H9 (cell line): ENCODE results near the gene VASH1. TPM values are rescaled to one million over a fixed set of nuclear protein-coding genes. Genes with fewer than 3 reads are reported as not detected.

Source experiments
- DNase-seq: peaks from one replicate; pipeline ENCODE4 v3.0.0-alpha.2; 2017
- H2AFZ ChIP-seq: one replicate; pipeline ENCODE4 v1.6.1; 2013; ENCODE audit warnings: mild to moderate bottlenecking, low read length, control low read depth, moderate library complexity
- H2AK5ac ChIP-seq: 2 replicates; pipeline ENCODE4 v1.6.1; 2013; ENCODE audit warnings: low read length, control low read depth, mixed read lengths; ENCODE audit not compliant: insufficient read length
- H2BK120ac ChIP-seq: one replicate; pipeline ENCODE4 v1.6.1; 2013; ENCODE audit warnings: low read depth, mild to moderate bottlenecking, low read length, control low read depth, inconsistent platforms; ENCODE audit not compliant: poor library complexity, severe bottlenecking
- H2BK12ac ChIP-seq: 2 replicates; pipeline ENCODE4 v1.6.1; 2013; ENCODE audit warnings: low read length, control low read depth, mixed read lengths, low read depth; ENCODE audit not compliant: insufficient read length
- H2BK15ac ChIP-seq: 2 replicates; pipeline ENCODE4 v1.6.1; 2013; ENCODE audit warnings: low read depth, low read length, control low read depth
- H2BK20ac ChIP-seq: one replicate; pipeline ENCODE4 v1.6.1; 2013; ENCODE audit warnings: low read depth, mild to moderate bottlenecking, low read length, control low read depth, inconsistent platforms; ENCODE audit not compliant: poor library complexity, severe bottlenecking
- H2BK5ac ChIP-seq: 2 replicates; pipeline ENCODE4 v1.6.1; 2013; ENCODE audit warnings: low read length, control low read depth, mixed read lengths; ENCODE audit not compliant: insufficient read length
- H3K14ac ChIP-seq: 2 replicates; pipeline ENCODE4 v1.6.1; 2013; ENCODE audit warnings: low read length, control low read depth; ENCODE audit not compliant: insufficient read depth
- H3K18ac ChIP-seq: 2 replicates; pipeline ENCODE4 v1.6.1; 2013; ENCODE audit warnings: low read depth, mild to moderate bottlenecking, mixed read lengths, low read length, control low read depth; ENCODE audit not compliant: insufficient read length
- H3K23ac ChIP-seq: 2 replicates; pipeline ENCODE4 v1.6.1; 2013; ENCODE audit warnings: low read length, control low read depth, mixed read lengths, low read depth; ENCODE audit not compliant: insufficient read length
- H3K23me2 ChIP-seq: 2 replicates; pipeline ENCODE4 v1.6.1; 2013; ENCODE audit warnings: low read depth, mild to moderate bottlenecking, mixed read lengths, low read length, control low read depth; ENCODE audit not compliant: insufficient read length, poor library complexity, severe bottlenecking
- H3K27ac ChIP-seq: 2 replicates; pipeline ENCODE4 v1.5.1; 2013; ENCODE audit warnings: low read length, control low read depth, mixed read lengths, low read depth; ENCODE audit not compliant: insufficient read length
- H3K27me3 ChIP-seq: 2 replicates; pipeline ENCODE4 v1.6.1; 2013; ENCODE audit warnings: low read length, control low read depth, inconsistent platforms; ENCODE audit not compliant: insufficient read depth
- H3K4ac ChIP-seq: 2 replicates; pipeline ENCODE4 v1.6.1; 2013; ENCODE audit warnings: low read depth, mild to moderate bottlenecking, control low read depth, inconsistent platforms, low read length, moderate library complexity
- H3K4me1 ChIP-seq: 2 replicates; pipeline ENCODE4 v1.6.1; 2013; ENCODE audit warnings: low read length, control low read depth, inconsistent platforms; ENCODE audit not compliant: insufficient read depth
- H3K4me2 ChIP-seq: 2 replicates; pipeline ENCODE4 v1.6.1; 2013; ENCODE audit warnings: low read length, control low read depth, mixed read lengths; ENCODE audit not compliant: insufficient read length, insufficient read depth
- H3K56ac ChIP-seq: 2 replicates; pipeline ENCODE4 v1.6.1; 2013; ENCODE audit warnings: low read depth, mild to moderate bottlenecking, mixed read lengths, low read length, control low read depth; ENCODE audit not compliant: insufficient read length
- H3K79me1 ChIP-seq: 2 replicates; pipeline ENCODE4 v1.6.1; 2013; ENCODE audit warnings: low read depth, mild to moderate bottlenecking, moderate library complexity, low read length, control low read depth, inconsistent platforms; ENCODE audit not compliant: insufficient read depth, poor library complexity, severe bottlenecking
- H3K79me2 ChIP-seq: 2 replicates; pipeline ENCODE4 v1.6.1; 2013; ENCODE audit warnings: low read length, control low read depth, inconsistent platforms; ENCODE audit not compliant: insufficient read depth
- H3K9ac ChIP-seq: 2 replicates; pipeline ENCODE4 v1.6.1; 2013; ENCODE audit warnings: low read length, control low read depth, mixed read lengths; ENCODE audit not compliant: insufficient read length; ENCODE audit errors: extremely low read depth
- H3K9me3 ChIP-seq: one replicate; pipeline ENCODE4 v1.6.1; 2013; ENCODE audit warnings: low read depth, low read length, inconsistent platforms; ENCODE audit not compliant: control insufficient read depth
- H3T11ph ChIP-seq: one replicate; pipeline ENCODE4 v1.6.1; 2013; ENCODE audit warnings: mild to moderate bottlenecking, low read length, control low read depth, inconsistent platforms
- H4K20me1 ChIP-seq: one replicate; pipeline ENCODE4 v1.6.1; 2013; ENCODE audit not compliant: control insufficient read depth, insufficient read length, insufficient read depth
- H4K5ac ChIP-seq: 2 replicates; pipeline ENCODE4 v1.6.1; 2013; ENCODE audit warnings: low read depth, mild to moderate bottlenecking, mixed read lengths, low read length, control low read depth; ENCODE audit not compliant: insufficient read length
- H4K8ac ChIP-seq: replicated peaks from 2 replicates; pipeline ENCODE4 v1.6.1; 2013; ENCODE audit warnings: low read length, control low read depth, mixed read lengths, low read depth; ENCODE audit not compliant: insufficient read length
- H4K91ac ChIP-seq: 2 replicates; pipeline ENCODE4 v1.6.1; 2013; ENCODE audit warnings: low read depth, mild to moderate bottlenecking, moderate library complexity, mixed read lengths, low read length, control low read depth; ENCODE audit not compliant: insufficient read length
- H3K27ac Mint-ChIP-seq, 3 experiments: 2 replicates in 2 of 3; 3 replicates in 1 of 3; pipeline ENCODE4 v1.8.0; 2020 to 2021; ENCODE audit warnings: mixed read lengths in 3 of 3, mild to moderate bottlenecking in 1 of 3, moderate library complexity in 1 of 3
- H3K27me3 Mint-ChIP-seq: 2 replicates; pipeline ENCODE4 v1.8.0; 2021; ENCODE audit warnings: low read depth, mild to moderate bottlenecking, moderate library complexity, mixed read lengths
- H3K36me3 Mint-ChIP-seq, 3 experiments: 2 replicates in 2 of 3; 3 replicates in 1 of 3; pipeline ENCODE4 v1.8.0; 2020 to 2021; ENCODE audit warnings: low read depth in 3 of 3, mixed read lengths in 3 of 3; ENCODE audit not compliant: insufficient read depth in 1 of 3
- H3K4me1 Mint-ChIP-seq, 2 experiments: 2 replicates each; pipeline ENCODE4 v1.8.0; 2020; ENCODE audit warnings: mixed read lengths in 2 of 2
- H3K4me3 Mint-ChIP-seq, 2 experiments: 2 replicates in 1 of 2; 3 replicates in 1 of 2; pipeline ENCODE4 v1.8.0; 2020 to 2021; ENCODE audit warnings: mild to moderate bottlenecking in 2 of 2, mixed read lengths in 2 of 2, moderate library complexity in 1 of 2
- H3K9me3 Mint-ChIP-seq, 2 experiments: 2 replicates in 1 of 2; 3 replicates in 1 of 2; pipeline ENCODE4 v1.8.0; 2020; ENCODE audit warnings: mild to moderate bottlenecking in 2 of 2, mixed read lengths in 2 of 2, moderate library complexity in 1 of 2
- WGBS: extraction: QIAGEN DNeasy Blood & Tissue Kit; methylation state at CpG from one replicate; pipeline ENCODE4 v1.1.7; 2013; ENCODE audit warnings: missing lambda C conversion rate, low lambda C conversion rate, mixed read lengths; ENCODE audit not compliant: insufficient read length; ENCODE audit errors: extremely low coverage; 5-methylcytosine and 5-hydroxymethylcytosine counted together
- total RNA-seq: library from RNA; stranded (reverse); gene quantifications from 2 replicates; pipeline ENCODE4 v1.2.1, GENCODE V29; 2021
- TF ChIP-seq, protein P1 (sequence below): fragments of 200-600 bp; sonication (generic); conservative IDR thresholded peaks from 3 replicates; pipeline ENCODE4 v1.8.0; 2021; ENCODE audit warnings: antibody characterized with exemption, mild to moderate bottlenecking

VASH1 gene
- total RNA-seq, 1 experiment from 2014 or later: 5.8 TPM

DNA sequence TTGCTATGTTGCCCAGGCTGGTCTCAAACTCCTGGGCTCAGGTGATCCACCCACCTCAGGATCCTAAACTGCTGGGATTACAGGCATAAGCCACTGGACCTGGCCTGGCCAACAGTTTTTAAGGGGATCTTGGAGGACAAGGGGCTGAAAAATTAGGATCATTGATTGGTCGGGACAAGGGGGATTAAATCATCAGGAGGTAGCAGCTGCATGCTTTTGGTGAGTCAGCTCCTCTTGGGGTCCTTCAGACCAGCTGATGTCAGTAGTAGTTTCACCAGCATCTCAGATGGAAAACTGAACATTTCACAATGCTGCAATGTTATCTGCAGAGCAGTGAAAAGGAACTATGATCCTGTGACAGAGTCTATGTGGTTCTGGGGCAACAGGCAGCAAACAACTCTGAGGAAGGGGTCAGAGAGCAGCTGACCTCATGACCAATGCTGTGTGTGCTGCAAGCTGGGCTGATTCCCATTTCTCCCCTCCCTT, 71.3 kb downstream of the VASH1 start:
- Histone ChIP-seq H2BK15ac (no peak overlapping the region), H3K14ac (no peak overlapping the region), H3K27me3 (no peaks in the 10 kb centered on the region), H2BK20ac (no peak overlapping the region), H2BK120ac (no peak overlapping the region), H3K4ac (no peak overlapping the region), H3K9ac (no peak overlapping the region), H3K56ac (no peak overlapping the region), H3K79me2 (no peaks in the 10 kb centered on the region), H2BK12ac (no peak overlapping the region), H3K18ac (no peak overlapping the region), H3K4me2 (no peak overlapping the region), H2BK5ac (no peak overlapping the region), H3K9me3 (no peaks in the 10 kb centered on the region), H4K5ac (no peak overlapping the region), H3K4me1 (no peaks in the 10 kb centered on the region; the same call in 1 of the 2 replicates), H3K27ac (no peak overlapping the region), H2AFZ (no peak overlapping the region), H3K23me2 (no peaks in the 10 kb centered on the region), H4K20me1 (no peaks in the 10 kb centered on the region), H4K8ac (no peak overlapping the region), H3K23ac (no peak overlapping the region), H2AK5ac (no peak overlapping the region), H4K91ac (no peak overlapping the region), H3T11ph (no peak overlapping the region), H3K79me1 (no peaks in the 10 kb centered on the region)
- Mint-ChIP-seq H3K27ac (no peak overlapping the region; a peak in 1 of 7 replicates), H3K4me1 (peaks cover 29 to 43% of the 10 kb centered on the region in 2 experiments), H3K36me3 (no peaks in the 10 kb centered on the region), H3K9me3 (no peaks in the 10 kb centered on the region), H3K27me3 (peaks cover 6% of the 10 kb centered on the region), H3K4me3 (no peak overlapping the region)
- no CpG with 5 or more reads among the region's 1 CpG for WGBS
- DNase-seq: no peak
- TF ChIP-seq, protein P1, sequence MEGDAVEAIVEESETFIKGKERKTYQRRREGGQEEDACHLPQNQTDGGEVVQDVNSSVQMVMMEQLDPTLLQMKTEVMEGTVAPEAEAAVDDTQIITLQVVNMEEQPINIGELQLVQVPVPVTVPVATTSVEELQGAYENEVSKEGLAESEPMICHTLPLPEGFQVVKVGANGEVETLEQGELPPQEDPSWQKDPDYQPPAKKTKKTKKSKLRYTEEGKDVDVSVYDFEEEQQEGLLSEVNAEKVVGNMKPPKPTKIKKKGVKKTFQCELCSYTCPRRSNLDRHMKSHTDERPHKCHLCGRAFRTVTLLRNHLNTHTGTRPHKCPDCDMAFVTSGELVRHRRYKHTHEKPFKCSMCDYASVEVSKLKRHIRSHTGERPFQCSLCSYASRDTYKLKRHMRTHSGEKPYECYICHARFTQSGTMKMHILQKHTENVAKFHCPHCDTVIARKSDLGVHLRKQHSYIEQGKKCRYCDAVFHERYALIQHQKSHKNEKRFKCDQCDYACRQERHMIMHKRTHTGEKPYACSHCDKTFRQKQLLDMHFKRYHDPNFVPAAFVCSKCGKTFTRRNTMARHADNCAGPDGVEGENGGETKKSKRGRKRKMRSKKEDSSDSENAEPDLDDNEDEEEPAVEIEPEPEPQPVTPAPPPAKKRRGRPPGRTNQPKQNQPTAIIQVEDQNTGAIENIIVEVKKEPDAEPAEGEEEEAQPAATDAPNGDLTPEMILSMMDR: no peak

Other genes with a start within 250 kb of the VASH1 start
- gene ANGEL1, start 51.4 kb downstream of the VASH1 start, total RNA-seq: 21.5 TPM in 2 replicates
- not detected in 2 replicates for gene LRRC74A, start 64.9 kb downstream of the VASH1 start, total RNA-seq